Osteoblast (primary cell): Measurements from ENCODE around the gene STUM. TPM values are rescaled to one million over a fixed set of nuclear protein-coding genes. Genes with fewer than 3 reads are reported as not detected.

Source experiments
- DNase-seq: peaks from one replicate; pipeline ENCODE4 v3.0.0; 2011; ENCODE audit warnings: low spot score, mixed read lengths; ENCODE audit not compliant: insufficient read length; ENCODE audit errors: missing footprints
- H2AFZ ChIP-seq: 2 replicates; pipeline ENCODE4 v1.6.0; 2011; ENCODE audit warnings: mild to moderate bottlenecking, low read length
- H3K27ac ChIP-seq: 2 replicates; pipeline ENCODE4 v1.5.1; 2011; ENCODE audit warnings: mild to moderate bottlenecking, low read depth, low read length, moderate library complexity
- H3K27me3 ChIP-seq: 2 replicates; pipeline ENCODE4 v1.6.0; 2012; ENCODE audit warnings: mild to moderate bottlenecking, control low read depth, inconsistent platforms, low read length, moderate library complexity; ENCODE audit not compliant: insufficient read depth
- H3K36me3 ChIP-seq: 2 replicates; pipeline ENCODE4 v1.5.1; 2011; ENCODE audit warnings: mild to moderate bottlenecking, low read length, control low read depth, moderate library complexity; ENCODE audit not compliant: insufficient read depth
- H3K4me1 ChIP-seq: 2 replicates; pipeline ENCODE4 v1.5.1; 2011; ENCODE audit warnings: mild to moderate bottlenecking, low read length, control low read depth, moderate library complexity; ENCODE audit not compliant: insufficient read depth
- H3K4me2 ChIP-seq: 2 replicates; pipeline ENCODE4 v1.6.0; 2011; ENCODE audit warnings: mild to moderate bottlenecking, low read length; ENCODE audit not compliant: insufficient read depth
- H3K4me3 ChIP-seq: fragments of 200-600 bp; sonication (generic); 3 replicates; pipeline ENCODE4 v1.5.1; 2012; ENCODE audit warnings: mild to moderate bottlenecking, low read length, inconsistent platforms; ENCODE audit not compliant: insufficient read depth
- H3K79me2 ChIP-seq: 2 replicates; pipeline ENCODE4 v1.6.0; 2012; ENCODE audit warnings: mild to moderate bottlenecking, low read length, control low read depth, inconsistent platforms; ENCODE audit not compliant: insufficient read depth
- H3K9me3 ChIP-seq: 2 replicates; pipeline ENCODE4 v1.5.1; 2011; ENCODE audit warnings: low read depth, low read length, control low read depth
- H4K20me1 ChIP-seq: 2 replicates; pipeline ENCODE4 v1.6.0; 2012; ENCODE audit warnings: mild to moderate bottlenecking, low read length, control low read depth; ENCODE audit not compliant: insufficient read depth
- CTCF ChIP-seq: IDR thresholded peaks from 2 replicates; pipeline ENCODE4 v1.5.1; 2011; ENCODE audit warnings: mild to moderate bottlenecking, low read depth, low read length, moderate library complexity; ENCODE audit errors: extremely low read depth
- total RNA-seq: library from RNA; depleted of rRNA; stranded (reverse); fragments of >200 nt; gene quantifications from 2 replicates; pipeline ENCODE4 v1.2.3, GENCODE V29; 2012

The STUM gene
- total RNA-seq, 1 donor: under 0.01 TPM

DNA sequence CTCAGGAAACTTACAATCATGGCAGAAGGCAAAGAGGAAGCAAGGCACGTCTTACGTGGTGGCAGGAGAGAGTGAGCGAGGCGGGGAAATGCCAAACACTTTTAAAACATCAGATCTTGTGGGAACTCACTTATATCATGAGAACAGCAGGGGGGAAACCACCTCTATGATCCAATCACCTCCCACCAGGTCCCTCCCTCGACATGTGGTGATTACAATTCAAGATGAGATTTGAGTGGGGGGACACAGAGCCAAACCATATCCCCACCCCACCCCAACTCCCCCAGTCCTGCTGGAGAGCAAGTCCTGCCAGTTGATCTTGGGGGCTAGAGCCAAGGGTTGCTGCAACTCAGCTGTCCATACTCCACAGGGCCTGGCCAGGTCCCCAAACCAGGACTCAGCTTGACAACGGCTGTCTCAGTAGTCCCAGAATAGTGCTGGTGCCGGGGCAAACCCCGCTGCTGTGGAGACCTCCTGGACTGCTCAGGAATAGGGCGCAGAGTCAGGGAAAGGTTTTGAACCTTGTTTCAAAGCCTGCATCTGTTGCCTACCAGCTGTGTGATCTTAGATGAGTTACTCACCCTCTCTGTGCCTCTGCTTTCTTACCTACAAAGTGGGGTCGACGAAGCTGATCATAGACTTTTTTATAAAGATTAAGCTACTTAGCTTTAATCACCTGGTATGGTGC lies 79.5 kb downstream of the STUM start:
- H3K36me3 ChIP-seq: no peaks in the 10 kb centered on the region
- TF ChIP-seq CTCF: no peak
- no peaks in the 10 kb centered on the region for H3K79me2 ChIP-seq
- H2AFZ ChIP-seq: no peak overlapping the region
- no peaks in the 10 kb centered on the region for H3K9me3 ChIP-seq
- no peak overlapping the region for H3K27ac ChIP-seq
- no peak overlapping the region for H3K4me3 ChIP-seq
- H3K4me2 ChIP-seq: no peak overlapping the region
- H3K27me3 ChIP-seq: peaks cover 10% of the 10 kb centered on the region
- no peaks in the 10 kb centered on the region for H4K20me1 ChIP-seq
- peaks cover 2% of the 10 kb centered on the region for H3K4me1 ChIP-seq
- no peak for DNase-seq

- Histone ChIP-seq H4K20me1 (no peaks in the 10 kb centered on the region), H3K9me3 (no peaks in the 10 kb centered on the region), H3K27ac (no peak overlapping the region), H3K4me3 (no peak overlapping the region), H3K79me2 (no peaks in the 10 kb centered on the region), H3K27me3 (peaks cover 10% of the 10 kb centered on the region), H3K4me2 (no peak overlapping the region), H2AFZ (no peak overlapping the region), H3K36me3 (no peaks in the 10 kb centered on the region), H3K4me1 (peaks cover 2% of the 10 kb centered on the region)
- no peak for DNase-seq
- no peak for TF ChIP-seq CTCF
These were observed 80.1 kb downstream of the STUM start for GRCh38 chr1:226628612-226629155.

DNA sequence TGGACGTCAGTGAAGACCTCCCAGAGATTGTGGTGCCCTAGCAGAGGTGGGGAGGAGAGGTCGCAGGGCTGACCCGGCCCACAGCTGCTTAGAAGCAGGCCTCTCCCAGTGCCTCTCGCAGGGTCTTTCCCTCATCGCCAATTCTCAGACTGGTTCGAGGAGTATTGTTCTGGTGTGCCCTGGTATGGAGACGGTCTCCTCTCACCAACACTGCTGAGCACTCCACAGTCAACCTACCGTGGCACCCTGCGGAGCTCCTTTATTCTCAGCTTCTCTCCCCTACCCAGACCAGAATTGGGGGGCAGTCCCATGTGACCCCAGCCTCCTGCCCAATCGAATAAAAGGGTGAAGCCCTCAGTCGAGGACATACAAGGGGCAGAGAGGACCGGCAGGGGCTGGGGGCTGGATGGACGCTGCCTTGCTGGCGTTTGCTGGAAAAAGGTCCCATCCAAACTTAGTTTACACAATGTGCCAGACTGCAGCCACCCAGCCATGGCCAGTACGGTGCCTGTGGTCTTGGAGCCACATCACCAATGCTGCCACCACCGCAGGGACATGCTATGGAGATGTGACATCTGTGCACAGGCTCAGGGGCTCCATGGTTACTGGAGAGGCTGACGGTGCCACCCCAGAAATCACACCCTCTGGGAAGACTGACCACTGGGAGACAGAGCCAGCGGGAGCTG lies 80.8 kb downstream of the STUM start:
- H3K9me3 ChIP-seq: no peaks in the 10 kb centered on the region
- H3K79me2 ChIP-seq: no peaks in the 10 kb centered on the region
- H2AFZ ChIP-seq: no peak overlapping the region
- DNase-seq: no peak
- H3K4me3 ChIP-seq: no peak overlapping the region
- H3K4me1 ChIP-seq: peaks cover 2% of the 10 kb centered on the region
- peaks cover 10% of the 10 kb centered on the region for H3K27me3 ChIP-seq
- TF ChIP-seq CTCF: no peak
- no peaks in the 10 kb centered on the region for H3K36me3 ChIP-seq
- H3K4me2 ChIP-seq: no peak overlapping the region
- H4K20me1 ChIP-seq: no peaks in the 10 kb centered on the region
- no peak overlapping the region for H3K27ac ChIP-seq

DNA sequence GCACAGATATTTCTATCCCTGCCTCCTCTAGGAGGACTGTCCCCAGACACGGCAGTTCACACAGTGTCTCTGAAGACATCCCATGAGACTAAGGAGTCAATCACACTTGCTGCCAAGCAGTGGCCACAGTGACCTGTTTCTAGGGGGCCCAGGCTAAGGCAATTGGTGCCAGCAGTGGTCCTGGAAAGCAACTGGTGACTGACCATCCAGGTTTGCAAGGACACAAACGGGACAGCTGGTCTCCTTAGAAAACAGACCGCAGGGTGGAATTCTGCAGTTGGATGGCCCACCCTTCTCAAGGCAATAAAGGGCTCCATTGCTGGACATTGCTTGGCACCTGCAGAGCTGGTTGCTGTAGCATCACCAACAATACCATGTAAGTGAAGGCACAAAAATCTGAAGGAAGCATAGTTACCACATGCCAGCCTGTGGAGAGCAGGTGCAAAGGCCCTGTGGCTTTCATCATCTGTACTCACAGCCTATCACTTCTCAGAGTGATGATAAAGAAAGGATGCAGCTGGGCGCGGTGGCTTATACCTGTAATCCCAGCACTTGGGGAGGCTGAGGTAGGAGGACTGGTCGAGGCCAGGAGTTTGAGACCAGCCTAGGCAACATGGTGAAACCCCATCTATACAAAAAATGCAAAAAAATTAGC lies 81.5 kb downstream of the STUM start:
- TF ChIP-seq CTCF: no peak
- DNase-seq: no peak
- H3K4me3 ChIP-seq: no peak overlapping the region

More for the DNA sequence above, 81.5 kb downstream of the STUM start:
- H3K27me3 ChIP-seq: peaks cover 10% of the 10 kb centered on the region
- no peak overlapping the region for H2AFZ ChIP-seq
- no peak overlapping the region for H3K4me2 ChIP-seq
- no peaks in the 10 kb centered on the region for H3K79me2 ChIP-seq
- no peaks in the 10 kb centered on the region for H4K20me1 ChIP-seq
- no peaks in the 10 kb centered on the region for H3K36me3 ChIP-seq
- H3K4me1 ChIP-seq: peaks cover 2% of the 10 kb centered on the region
- no peaks in the 10 kb centered on the region for H3K9me3 ChIP-seq
- H3K27ac ChIP-seq: no peak overlapping the region
